Occipital lobe (tissue), 3 donors: Measurements from ENCODE around the gene COL27A1. TPM values are rescaled to one million over a fixed set of nuclear protein-coding genes. Genes with fewer than 3 reads are reported as not detected.
A peak's percentile ranks its signal among the peaks of the same experiment; 100 is the strongest.

Source experiments
- DNase-seq: peaks from one replicate; lab custom pipeline; 2025; lab: John Stamatoyannopoulos, UW
- small RNA-seq: library from RNA; depleted of rRNA; stranded (forward); fragments of <200 nt; gene quantifications from one replicate; pipeline ENCODE3, GENCODE V24; 2014
- total RNA-seq: library from RNA; depleted of rRNA; stranded (reverse); fragments of >200 nt; gene quantifications from one replicate; pipeline ENCODE4 v1.2.3, GENCODE V29; 2014

Gene COL27A1
- total RNA-seq, 1 donor from 2014 or later = 1.4 TPM

DNA sequence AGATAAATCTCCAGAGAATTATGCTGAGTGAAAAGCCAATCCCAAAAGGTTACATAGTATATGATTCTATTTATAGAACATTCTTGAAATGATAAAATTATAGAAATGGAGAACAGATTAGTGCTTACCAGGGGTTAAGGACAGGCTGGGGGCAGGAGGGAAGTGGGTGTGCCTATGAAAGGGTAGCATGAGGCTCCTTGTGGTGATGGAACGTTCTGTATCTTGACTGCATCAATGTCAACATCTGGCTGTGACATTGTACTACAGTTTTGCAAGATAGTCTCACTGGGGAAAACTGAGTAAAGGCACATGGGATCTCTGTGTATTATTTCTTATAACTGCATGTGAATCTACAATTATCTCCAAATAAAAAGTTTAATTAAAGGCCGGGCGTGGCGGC lies 196.6 kb downstream of the COL27A1 start:
- no peak for DNase-seq

DNA sequence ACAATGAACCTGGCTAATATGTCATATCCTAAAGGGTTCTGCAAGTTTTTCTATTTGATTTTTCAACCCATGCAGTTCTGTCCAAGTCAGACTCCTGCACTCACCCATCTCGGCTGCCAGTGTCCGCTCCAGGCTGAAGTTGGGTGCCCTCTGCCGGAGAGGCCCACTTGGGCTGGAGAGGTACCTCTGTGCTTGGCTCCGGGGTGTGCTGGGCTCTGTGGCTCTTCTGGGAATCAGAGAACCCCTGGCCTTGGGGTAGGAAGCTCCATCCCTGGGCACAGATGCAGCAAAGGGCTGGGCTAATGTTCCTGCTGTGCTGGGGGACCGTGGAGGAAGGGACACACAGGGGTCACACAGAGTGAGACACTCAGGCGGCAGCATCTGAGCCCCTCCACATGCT lies 200.5 kb downstream of the COL27A1 start:
- no peak for DNase-seq

DNA sequence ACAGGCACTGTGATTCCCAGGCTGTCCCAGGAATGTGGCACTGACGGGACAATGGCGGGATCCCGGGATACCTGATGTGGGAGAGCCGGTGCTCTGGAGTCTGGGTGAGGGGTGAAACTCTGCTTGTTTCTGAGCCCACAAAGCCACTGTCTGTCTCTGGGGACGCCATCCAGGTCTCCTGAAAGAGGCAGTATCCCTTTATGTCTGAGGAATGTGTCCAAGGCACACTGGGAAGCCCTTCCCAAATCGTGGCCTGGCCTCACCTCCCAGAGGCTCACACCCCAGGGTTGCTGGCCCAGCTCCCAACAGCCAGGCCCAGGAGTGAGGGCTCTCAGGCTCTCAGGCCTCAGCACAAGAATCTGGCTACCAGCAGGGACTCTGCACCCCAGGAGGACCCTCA lies 201.5 kb downstream of the COL27A1 start:
- DNase-seq = no peak

DNA sequence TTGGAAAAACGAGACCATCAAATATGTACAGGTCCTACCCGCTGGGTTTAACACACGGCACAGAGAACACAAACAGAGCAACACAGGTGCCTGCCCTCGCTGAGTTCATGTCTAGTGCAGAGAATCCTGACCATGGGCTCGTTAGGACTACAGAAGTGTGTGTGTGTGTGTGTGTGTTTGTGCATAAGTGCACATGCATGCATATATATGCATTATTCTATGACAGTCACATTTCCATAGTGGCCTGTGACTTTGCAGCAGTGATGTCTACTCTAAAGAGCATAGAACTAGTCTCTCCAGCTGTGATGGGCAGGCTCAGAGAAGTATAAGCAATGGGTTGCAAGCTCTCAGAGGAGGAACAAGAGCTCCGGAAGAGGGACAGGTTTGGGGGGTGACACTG lies 202.0 kb downstream of the COL27A1 start:
- DNase-seq = no peak

DNA sequence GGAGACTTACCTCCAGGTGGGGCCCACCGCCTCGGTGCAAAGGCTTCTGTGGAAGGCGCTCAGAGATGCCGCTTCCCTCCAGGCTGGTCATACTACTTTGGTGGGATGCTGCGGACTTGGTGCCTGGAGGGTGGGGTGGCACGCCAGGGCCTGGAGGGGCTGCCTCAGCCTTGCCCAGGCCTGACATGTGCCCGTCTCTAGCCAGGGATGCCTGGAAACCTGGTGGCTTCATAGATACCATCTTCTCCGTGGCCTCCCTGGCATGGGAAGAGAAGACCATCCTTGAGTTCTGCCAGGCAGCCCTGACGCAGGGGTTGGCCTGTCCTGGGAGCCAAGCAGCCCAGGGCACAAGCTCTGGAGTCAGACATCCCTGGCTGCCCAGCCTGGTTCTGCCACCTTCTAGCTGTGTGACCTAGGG lies 202.6 kb downstream of the COL27A1 start:
- DNase-seq = no peak

DNA sequence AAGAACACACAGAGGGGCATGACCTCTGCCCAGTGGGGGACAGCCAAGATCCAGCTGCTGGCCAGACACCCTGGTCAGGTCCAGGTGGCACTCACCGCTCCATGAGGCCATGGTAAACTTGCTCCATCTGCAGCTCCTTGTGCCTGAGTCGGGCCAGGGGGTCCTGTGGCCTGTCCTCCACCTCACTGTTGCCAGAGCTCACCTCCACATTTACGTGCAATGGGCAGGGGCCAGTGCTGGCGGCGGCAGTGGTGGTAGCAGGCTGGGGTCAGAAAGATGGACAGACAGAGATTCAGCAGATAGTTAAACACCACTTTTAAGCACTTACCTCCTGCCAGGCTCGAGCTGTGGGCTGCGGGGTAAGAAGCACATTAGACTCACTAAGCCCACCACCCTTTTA lies 204.5 kb downstream of the COL27A1 start:
- DNase-seq = no peak

DNA sequence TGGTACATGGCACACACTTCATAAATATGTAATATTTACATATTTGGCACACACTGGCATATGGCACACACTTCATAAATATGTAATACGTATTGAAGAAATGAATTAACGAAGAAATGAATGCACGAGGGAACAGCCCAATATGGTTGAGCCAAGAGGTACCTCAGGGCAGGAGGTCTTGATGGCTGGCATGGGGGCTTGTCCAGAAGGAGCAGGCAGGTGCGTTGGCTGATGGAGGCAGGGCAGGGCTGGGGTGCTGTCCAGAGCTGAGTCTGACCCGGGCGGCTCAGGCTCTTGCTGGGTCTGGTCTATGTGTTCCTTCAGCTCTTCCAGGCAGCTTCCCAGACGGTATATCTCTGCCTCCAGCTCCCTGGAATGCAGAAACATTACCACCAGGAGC lies 206.2 kb downstream of the COL27A1 start:
- no peak for DNase-seq

Small RNA genes within 50 kb of the gene (small RNA-seq; reads per million reads assigned to genes)
- gene MIR455 = 4.0 reads per million, percentile 89 among the genes with 10 or more reads in this experiment

Other genes with a start within 250 kb of the COL27A1 start
- gene AMBP, start 77.2 kb upstream of the COL27A1 start, total RNA-seq = 1.6 TPM
- 3.3 TPM for gene KIF12, start 56.2 kb upstream of the COL27A1 start, total RNA-seq
- not detected for gene ORM1, start 167.6 kb downstream of the COL27A1 start, total RNA-seq
- gene ORM2, start 174.3 kb downstream of the COL27A1 start, total RNA-seq = not detected
- 3.3 TPM for gene AKNA, start 232.4 kb downstream of the COL27A1 start, total RNA-seq